Subcutaneous abdominal adipose tissue (tissue), 5 donors: Measurements from ENCODE around the gene AMPH.

Experiments
- H3K27ac ChIP-seq: one replicate; pipeline ENCODE4 v1.7.0; 2013; ENCODE audit warnings: low read depth, mild to moderate bottlenecking, inconsistent platforms, low read length, moderate library complexity
- H3K27me3 ChIP-seq, 5 donors: one replicate each; pipeline ENCODE4 v1.7.0; 2013; ENCODE audit warnings: low read length in 5 of 5, inconsistent platforms in 1 of 5; ENCODE audit not compliant: control insufficient read depth in 5 of 5, insufficient read depth in 4 of 5
- H3K36me3 ChIP-seq, 5 donors: one replicate each; pipeline ENCODE4 v1.7.0; 2013; ENCODE audit warnings: low read length in 5 of 5; ENCODE audit not compliant: control insufficient read depth in 5 of 5, insufficient read depth in 5 of 5
- H3K4me1 ChIP-seq, 5 donors: one replicate each; pipeline ENCODE4 v1.7.0; 2013; ENCODE audit warnings: low read length in 5 of 5, mild to moderate bottlenecking in 3 of 5, moderate library complexity in 1 of 5; ENCODE audit not compliant: control insufficient read depth in 5 of 5, insufficient read depth in 5 of 5
- H3K4me3 ChIP-seq, 5 donors: one replicate each; pipeline ENCODE4 v1.7.0; 2013; ENCODE audit warnings: low read length in 5 of 5, low read depth in 1 of 5
- H3K9ac ChIP-seq, 5 donors: one replicate each; pipeline ENCODE4 v1.7.0; 2013; ENCODE audit warnings: low read length in 5 of 5, mild to moderate bottlenecking in 4 of 5, moderate library complexity in 3 of 5
- H3K9me3 ChIP-seq, 5 donors: one replicate each; pipeline ENCODE4 v1.7.0; 2013; ENCODE audit warnings: low read length in 5 of 5; ENCODE audit not compliant: control insufficient read depth in 5 of 5
- donor health status: healthy.
- donor health status: healthy.
- donor health status: healthy.
- donor health status: healthy.
- donor health status: healthy.

The AMPH gene

DNA sequence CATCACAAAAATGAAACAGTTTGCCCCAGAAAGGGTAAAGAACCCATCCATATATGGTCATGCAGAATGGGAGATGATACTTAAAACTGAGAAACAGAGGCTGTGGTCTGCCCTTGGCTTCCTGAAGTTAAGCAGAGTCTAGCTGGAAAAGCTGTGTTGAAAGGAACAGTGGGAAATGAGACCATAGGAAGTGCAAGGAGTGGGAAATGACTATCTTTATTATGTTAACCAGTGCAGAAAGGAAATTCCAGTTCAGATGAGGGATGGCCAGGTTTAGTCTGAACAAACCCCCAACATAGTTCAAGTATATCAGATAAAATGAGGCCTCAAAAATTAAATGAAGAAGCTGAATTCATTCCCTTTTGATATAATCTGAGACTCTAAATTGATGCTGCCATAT, 245.5 kb downstream of the AMPH start:
- no peak overlapping the region for H3K9ac ChIP-seq
- H3K36me3 ChIP-seq: no peaks in the 10 kb centered on the region
- H3K9me3 ChIP-seq: no peaks in the 10 kb centered on the region
- H3K4me3 ChIP-seq: no peak overlapping the region
- no peak overlapping the region for H3K27ac ChIP-seq
- no peaks in the 10 kb centered on the region for H3K4me1 ChIP-seq
- no peaks in the 10 kb centered on the region for H3K27me3 ChIP-seq

DNA sequence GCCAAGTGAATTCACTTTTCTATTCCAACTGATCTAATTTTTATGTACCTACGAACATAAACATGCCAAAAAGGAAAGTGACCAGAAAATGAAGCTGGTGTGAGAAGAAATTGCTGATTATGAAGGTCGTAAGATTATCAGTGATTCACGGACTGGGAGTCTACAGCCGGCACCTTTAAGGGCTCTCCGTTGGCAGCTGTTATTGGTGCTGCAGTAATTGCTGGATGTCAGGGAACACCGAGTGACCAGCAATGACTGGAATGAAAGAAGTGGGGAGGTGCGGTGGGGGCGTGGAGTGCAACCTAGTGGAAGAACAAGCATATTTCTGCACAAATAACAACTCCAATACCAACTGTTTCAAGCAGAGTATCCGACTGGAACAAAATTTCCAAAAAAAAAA, 247.9 kb downstream of the AMPH start:
- H3K9me3 ChIP-seq: no peaks in the 10 kb centered on the region
- no peaks in the 10 kb centered on the region for H3K27me3 ChIP-seq
- no peaks in the 10 kb centered on the region for H3K36me3 ChIP-seq
- no peak overlapping the region for H3K9ac ChIP-seq
- H3K4me3 ChIP-seq: no peak overlapping the region
- H3K27ac ChIP-seq: no peak overlapping the region
- H3K4me1 ChIP-seq: no peaks in the 10 kb centered on the region

DNA sequence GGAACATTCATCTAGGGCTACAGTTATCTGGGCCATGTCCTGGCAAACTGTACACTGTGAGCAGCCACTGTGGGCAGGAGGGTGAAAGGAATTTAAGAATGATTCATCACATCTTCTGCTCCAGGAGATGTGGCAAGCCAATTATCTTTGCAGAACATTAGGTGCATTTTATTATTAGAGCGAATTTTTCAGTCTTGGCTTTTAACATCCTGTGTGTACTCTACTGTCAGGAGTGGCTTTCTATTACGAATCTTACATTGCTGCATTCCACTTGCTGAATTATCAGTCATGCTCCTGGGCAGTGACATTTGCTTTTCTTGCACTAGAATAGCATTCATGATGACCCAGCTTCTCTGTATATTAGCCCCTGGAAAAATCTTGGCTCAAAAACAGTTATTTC, 248.5 kb downstream of the AMPH start:
- Histone ChIP-seq H3K9me3 (no peaks in the 10 kb centered on the region), H3K27ac (no peak overlapping the region), H3K9ac (no peak overlapping the region), H3K27me3 (no peaks in the 10 kb centered on the region), H3K36me3 (no peaks in the 10 kb centered on the region), H3K4me1 (no peaks in the 10 kb centered on the region), H3K4me3 (no peak overlapping the region)

DNA sequence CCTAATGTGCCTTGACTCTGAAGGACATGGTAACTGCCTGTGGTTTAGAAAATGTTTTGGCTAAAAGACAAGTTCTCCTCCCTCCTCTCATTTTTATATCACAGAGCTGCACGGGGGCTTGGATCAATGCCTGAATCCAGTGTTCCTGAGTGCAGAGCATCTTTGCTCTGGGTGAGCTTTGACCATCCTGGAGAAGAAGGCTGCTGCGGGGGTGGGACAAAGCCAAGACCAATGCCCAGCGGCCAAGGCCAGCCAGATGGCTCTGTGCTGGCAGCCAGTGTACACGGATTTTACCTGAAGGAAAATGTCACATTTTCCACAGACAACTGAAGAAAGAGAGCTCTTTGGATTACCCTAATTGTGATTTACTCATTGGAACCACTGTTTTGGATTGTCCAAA, 255.7 kb downstream of the AMPH start:
- Histone ChIP-seq H3K4me3 (no peak overlapping the region), H3K27me3 (no peaks in the 10 kb centered on the region), H3K36me3 (no peaks in the 10 kb centered on the region), H3K4me1 (peaks cover 0 to 4% (median 0%) of the 10 kb centered on the region in 5 donors), H3K27ac (no peak overlapping the region), H3K9ac (no peak overlapping the region), H3K9me3 (no peaks in the 10 kb centered on the region)

DNA sequence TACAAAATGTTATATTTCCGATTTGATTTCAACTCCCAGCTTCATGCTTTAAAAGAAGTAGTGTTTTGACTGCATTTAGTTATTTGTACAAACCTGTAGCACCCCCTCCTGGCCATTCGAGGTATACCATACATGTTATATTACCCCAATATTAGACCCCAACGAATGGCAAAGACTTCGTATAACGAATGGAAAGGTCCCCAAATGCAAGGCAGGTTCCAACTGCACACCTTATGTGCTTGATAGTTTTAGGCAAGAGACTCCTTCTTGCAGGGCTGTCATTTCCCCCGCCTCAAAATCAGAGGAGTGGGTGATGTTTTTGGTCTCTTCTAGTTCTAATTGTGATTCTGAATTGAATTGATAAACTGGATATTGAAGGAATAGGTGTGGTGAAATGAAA, 256.7 kb downstream of the AMPH start:
- H3K4me1 ChIP-seq: peaks cover 0 to 12% (median 6%) of the 10 kb centered on the region in 5 donors

DNA sequence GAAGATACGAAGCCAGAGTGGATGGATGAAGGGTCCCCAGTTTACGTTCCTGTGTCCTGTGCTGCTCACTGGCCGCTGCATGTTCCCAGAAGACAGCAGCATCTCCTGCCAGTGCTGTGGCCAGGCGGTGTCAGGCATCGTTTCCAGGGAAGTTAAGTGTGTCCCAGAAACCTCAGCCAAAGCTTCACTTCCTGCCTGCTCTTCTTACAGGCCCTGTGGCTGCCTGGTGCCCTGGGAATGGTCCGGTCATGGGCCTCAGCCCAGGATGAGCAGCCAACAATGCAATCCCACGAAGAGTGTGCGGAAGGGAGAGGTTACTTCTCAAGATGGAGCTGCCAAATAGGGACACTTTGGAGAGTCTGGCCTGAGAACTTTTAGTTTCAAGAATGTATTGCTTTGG, 258.0 kb downstream of the AMPH start:
- Histone ChIP-seq H3K4me3 (no peak overlapping the region), H3K27me3 (no peaks in the 10 kb centered on the region)

More for the DNA sequence above, 256.7 kb downstream of the AMPH start:
- Histone ChIP-seq H3K27me3 (no peaks in the 10 kb centered on the region), H3K9ac (no peak overlapping the region), H3K27ac (no peak overlapping the region), H3K4me3 (no peak overlapping the region), H3K9me3 (no peaks in the 10 kb centered on the region), H3K36me3 (no peaks in the 10 kb centered on the region)

DNA sequence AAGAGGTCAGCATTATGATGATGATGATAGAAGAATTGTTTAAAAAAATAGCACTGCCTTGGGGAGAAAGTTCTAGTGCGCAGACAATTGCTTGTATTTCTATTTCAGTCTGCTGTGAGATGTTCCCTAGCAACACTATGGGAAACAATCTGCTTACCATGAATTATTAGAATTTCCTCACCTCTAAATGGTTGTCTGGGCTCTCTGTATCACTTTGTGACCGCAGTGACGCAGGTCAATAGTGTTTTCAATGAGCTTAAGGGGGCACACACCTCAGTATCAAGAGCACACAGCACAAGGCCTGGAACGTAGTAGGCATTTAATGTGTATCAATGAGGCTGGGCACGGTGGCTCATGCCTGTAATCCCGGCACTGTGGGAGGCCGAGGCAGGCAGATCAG, 258.9 kb downstream of the AMPH start:
- H3K36me3 ChIP-seq: no peaks in the 10 kb centered on the region
- no peak overlapping the region for H3K27ac ChIP-seq
- H3K9ac ChIP-seq: peak overlapping the region in 1 of 5 donors; percentile 4
- no peak overlapping the region for H3K4me3 ChIP-seq
- peaks cover 0 to 24% (median 11%) of the 10 kb centered on the region in 5 donors for H3K4me1 ChIP-seq
- no peaks in the 10 kb centered on the region for H3K9me3 ChIP-seq
- H3K27me3 ChIP-seq: no peaks in the 10 kb centered on the region

More for the DNA sequence above, 258.0 kb downstream of the AMPH start:
- Histone ChIP-seq H3K4me1 (peaks cover 0 to 18% (median 9%) of the 10 kb centered on the region in 5 donors), H3K9me3 (no peaks in the 10 kb centered on the region), H3K36me3 (no peaks in the 10 kb centered on the region), H3K9ac (peak overlapping the region in 1 of 5 donors; percentile 27), H3K27ac (no peak overlapping the region)

DNA sequence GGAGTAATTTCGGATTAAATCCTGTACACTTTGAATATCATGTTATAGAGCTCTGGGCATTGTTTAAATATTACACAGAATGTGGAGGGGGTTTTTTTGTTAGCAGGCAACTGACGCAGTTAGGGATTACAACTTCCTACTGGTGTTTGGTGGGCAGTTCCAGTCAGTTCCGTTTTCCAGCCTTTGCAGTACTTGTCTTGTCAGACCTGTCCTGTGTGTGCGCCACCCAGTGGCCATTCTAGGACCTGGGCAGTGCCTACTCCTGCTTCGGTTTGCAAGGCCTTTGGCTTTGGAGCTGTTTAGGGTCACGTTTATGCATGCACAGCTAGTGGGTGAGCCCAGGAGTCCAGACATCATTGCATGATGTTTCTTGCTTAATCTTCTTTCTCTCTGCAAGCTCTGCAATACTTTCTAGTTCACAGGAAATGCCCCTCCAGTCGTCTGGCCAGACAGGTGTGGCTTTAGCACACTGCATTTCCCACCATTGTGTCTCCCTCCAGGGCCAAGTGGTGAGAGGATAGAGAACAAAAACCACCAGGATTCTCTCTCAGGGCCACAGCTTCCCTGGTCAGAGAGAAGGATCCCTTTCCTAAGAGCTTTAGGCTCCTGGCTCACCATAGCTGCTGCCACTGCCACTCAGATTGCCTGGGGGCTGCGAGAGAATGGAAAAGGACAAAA, 261.2 kb downstream of the AMPH start:
- H3K4me1 ChIP-seq: peaks cover 0 to 25% (median 11%) of the 10 kb centered on the region in 5 donors
- H3K4me3 ChIP-seq: peak overlapping the region in 3 of 5 donors; percentile 15 to 36 (median 23)
- no peaks in the 10 kb centered on the region for H3K9me3 ChIP-seq
- H3K27ac ChIP-seq: no peak overlapping the region
- no peaks in the 10 kb centered on the region for H3K27me3 ChIP-seq
- peak overlapping the region in 1 of 5 donors; percentile 10 for H3K9ac ChIP-seq
- H3K36me3 ChIP-seq: no peaks in the 10 kb centered on the region

DNA sequence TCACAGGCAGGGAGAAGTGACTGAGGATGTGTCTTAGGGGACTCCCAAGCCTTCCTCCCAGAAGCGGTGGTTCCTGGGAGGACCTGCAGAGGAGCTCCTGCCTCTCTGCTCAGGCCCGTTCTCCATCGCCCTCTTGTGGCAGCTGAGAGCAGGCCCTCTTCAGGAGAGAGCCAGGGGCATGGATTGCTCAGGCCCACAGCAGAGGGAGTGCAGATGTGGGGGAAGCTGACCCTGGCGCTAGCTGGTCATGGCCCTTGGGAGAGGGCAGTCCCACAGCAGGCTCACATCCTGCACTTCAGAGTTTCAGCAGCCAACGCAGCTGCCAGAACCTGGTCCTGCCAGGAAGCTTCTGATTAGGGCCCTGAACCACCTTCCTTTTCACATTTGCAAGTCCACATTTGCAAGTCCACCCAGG, 263.0 kb downstream of the AMPH start:
- Histone ChIP-seq H3K27ac (no peak overlapping the region), H3K36me3 (no peaks in the 10 kb centered on the region), H3K27me3 (no peaks in the 10 kb centered on the region), H3K4me3 (no peak overlapping the region), H3K9ac (peak overlapping the region in 1 of 5 donors; percentile 20), H3K4me1 (peaks cover 0 to 23% (median 11%) of the 10 kb centered on the region in 5 donors), H3K9me3 (no peaks in the 10 kb centered on the region)

DNA sequence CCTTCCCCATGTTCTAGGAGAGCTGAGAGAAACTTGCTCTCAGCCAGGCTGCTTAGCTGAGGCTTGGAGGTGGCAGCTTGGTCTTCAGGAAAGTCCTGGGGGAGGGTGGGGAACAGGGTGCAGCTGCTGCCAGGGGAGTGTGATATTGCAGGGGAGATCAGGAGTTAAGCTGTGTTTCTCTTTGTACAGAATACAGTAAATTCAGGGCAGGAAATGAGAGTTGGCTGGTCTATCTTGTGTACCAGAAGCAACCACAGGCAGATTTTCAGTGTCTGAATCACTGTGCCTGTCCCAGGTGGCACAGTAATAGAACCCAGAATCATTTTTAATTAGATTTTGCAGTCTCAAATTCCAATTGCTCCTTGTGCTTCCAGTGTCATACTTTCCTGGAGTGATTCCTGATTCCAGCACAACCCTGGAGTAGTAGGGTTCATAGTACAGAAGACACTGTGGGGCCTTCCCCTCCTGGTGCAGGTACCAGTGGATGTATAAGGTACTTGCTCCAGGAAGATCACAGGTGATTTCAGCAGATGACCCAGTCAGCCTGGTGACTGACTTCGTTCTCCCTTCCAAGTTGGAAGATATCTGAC, 263.8 kb downstream of the AMPH start:
- Histone ChIP-seq H3K9me3 (no peaks in the 10 kb centered on the region), H3K9ac (no peak overlapping the region), H3K36me3 (no peaks in the 10 kb centered on the region), H3K27me3 (no peaks in the 10 kb centered on the region), H3K4me1 (peaks cover 0 to 21% (median 8%) of the 10 kb centered on the region in 5 donors), H3K27ac (no peak overlapping the region), H3K4me3 (no peak overlapping the region)
